Activated CD4-positive, alpha-beta memory T cell treated with anti-CD3 and anti-CD28 coated beads, Interleukin-2, amount 10 ng/mL, durations not matched to agents 7 days and 5 days (primary cell): ENCODE results near the gene SNAI1. TPM values are rescaled to one million over a fixed set of nuclear protein-coding genes. Genes with fewer than 3 reads are reported as not detected.
"Not testable (repeated sequence)": the region's sequence is repeated elsewhere in the genome, so short reads cannot be mapped to it uniquely, and the experiment has no call there.

ENCODE experiments used
- CTCF ChIA-PET: fragments of 350-600 bp; sonication (Branson Sonifier 250); formaldehyde crosslinking; loops from one replicate; lab custom pipeline; 2021; ENCODE audit warnings: antibody characterized with exemption, inconsistent platforms; lab: Charles Lee
- POLR2A ChIA-PET: fragments of 350-600 bp; sonication (Branson Sonifier 250); formaldehyde crosslinking; loops from one replicate; lab custom pipeline; 2021; ENCODE audit warnings: antibody characterized with exemption; lab: Charles Lee
- DNase-seq: peaks from one replicate; pipeline ENCODE4 v3.0.0-alpha.2; 2020
- H3K27ac Mint-ChIP-seq: one replicate; pipeline ENCODE4 v1.8.0; 2021; ENCODE audit warnings: mild to moderate bottlenecking, mixed read lengths
- H3K27me3 Mint-ChIP-seq: one replicate; pipeline ENCODE4 v1.8.0; 2021; ENCODE audit warnings: mixed read lengths
- H3K36me3 Mint-ChIP-seq: one replicate; pipeline ENCODE4 v1.8.0; 2021; ENCODE audit warnings: low read depth, mixed read lengths
- H3K4me1 Mint-ChIP-seq: one replicate; pipeline ENCODE4 v1.8.0; 2021; ENCODE audit warnings: mixed read lengths
- H3K4me3 Mint-ChIP-seq: one replicate; pipeline ENCODE4 v1.8.0; 2021; ENCODE audit warnings: mild to moderate bottlenecking, mixed read lengths
- H3K9me3 Mint-ChIP-seq: one replicate; pipeline ENCODE4 v1.8.0; 2021; ENCODE audit warnings: mixed read lengths
- total RNA-seq, 2 experiments: library from RNA; stranded (reverse); gene quantifications; one replicate each; pipeline ENCODE4 v1.2.3, GENCODE V29; 2021

Gene SNAI1
- total RNA-seq, 2 experiments from 2014 or later = 0.28 to 0.38 TPM

DNA sequence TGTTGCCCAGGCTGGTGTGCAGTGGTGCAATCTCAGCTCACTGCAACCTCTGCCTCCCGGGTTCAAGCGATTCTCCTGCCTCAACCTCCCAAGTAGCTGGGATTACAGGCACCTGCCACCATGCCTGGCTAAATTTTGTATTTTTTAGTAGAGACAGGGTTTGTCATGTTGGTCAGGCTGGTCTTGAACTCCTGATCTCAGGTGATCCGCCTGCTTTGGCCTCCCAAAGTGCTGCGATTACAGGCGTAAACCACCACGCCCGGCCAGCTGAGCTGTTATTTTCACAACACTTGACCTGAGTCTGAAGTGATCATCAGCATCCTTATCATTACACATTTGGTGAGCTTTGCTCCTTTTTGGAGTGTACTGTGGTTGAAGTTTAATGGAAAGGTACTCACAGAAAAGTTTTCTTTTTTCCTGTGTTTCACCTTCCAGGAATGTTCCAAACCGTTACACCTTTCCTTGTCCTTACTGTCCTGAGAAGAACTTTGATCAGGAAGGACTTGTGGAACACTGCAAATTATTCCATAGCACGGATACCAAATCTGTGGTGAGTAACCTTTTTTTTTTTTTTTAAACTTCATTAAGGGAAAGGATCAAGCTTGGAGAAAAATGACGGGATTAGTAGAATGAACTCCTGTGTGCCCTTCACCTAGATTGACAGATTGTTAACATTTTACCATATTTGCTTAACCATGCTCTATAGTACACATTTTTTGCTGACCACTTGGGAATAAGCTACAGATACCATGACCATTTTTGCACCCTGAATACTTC, 36.9 kb upstream of the SNAI1 start:
- ChIA-PET POLR2A (interaction anchor here (4.1 kb wide), 1 partner anchor 9 kb away, joined by 17 read pairs; the partner anchor contains the start of gene RNF114), CTCF (interaction anchor here (0.6 to 1.6 kb wide), 4 partner anchors 19 to 915 kb away, joined by 3 to 10 read pairs (median 4); no protein-coding TSS in a partner anchor)
- Mint-ChIP-seq H3K4me1 (peaks cover 14% of the 10 kb centered on the region), H3K27ac (no peak overlapping the region), H3K36me3 (peaks cover 69% of the 10 kb centered on the region), H3K4me3 (no peak overlapping the region), H3K27me3 (no peaks in the 10 kb centered on the region), H3K9me3 (no peaks in the 10 kb centered on the region)
- no peak for DNase-seq

GRCh38 chr20:49948178-49948577, 34.6 kb upstream of the SNAI1 start:
- Mint-ChIP-seq H3K4me3 (no peak overlapping the region), H3K4me1 (peaks cover 8% of the 10 kb centered on the region), H3K36me3 (peaks cover 76% of the 10 kb centered on the region), H3K27ac (no peak overlapping the region), H3K27me3 (no peaks in the 10 kb centered on the region), H3K9me3 (no peaks in the 10 kb centered on the region)
- CTCF ChIA-PET = no interaction called here
- POLR2A ChIA-PET = interaction anchor here (4.1 kb wide), 1 partner anchor 12 kb away, joined by 17 read pairs; the partner anchor contains the start of gene RNF114
- no peak for DNase-seq

DNA sequence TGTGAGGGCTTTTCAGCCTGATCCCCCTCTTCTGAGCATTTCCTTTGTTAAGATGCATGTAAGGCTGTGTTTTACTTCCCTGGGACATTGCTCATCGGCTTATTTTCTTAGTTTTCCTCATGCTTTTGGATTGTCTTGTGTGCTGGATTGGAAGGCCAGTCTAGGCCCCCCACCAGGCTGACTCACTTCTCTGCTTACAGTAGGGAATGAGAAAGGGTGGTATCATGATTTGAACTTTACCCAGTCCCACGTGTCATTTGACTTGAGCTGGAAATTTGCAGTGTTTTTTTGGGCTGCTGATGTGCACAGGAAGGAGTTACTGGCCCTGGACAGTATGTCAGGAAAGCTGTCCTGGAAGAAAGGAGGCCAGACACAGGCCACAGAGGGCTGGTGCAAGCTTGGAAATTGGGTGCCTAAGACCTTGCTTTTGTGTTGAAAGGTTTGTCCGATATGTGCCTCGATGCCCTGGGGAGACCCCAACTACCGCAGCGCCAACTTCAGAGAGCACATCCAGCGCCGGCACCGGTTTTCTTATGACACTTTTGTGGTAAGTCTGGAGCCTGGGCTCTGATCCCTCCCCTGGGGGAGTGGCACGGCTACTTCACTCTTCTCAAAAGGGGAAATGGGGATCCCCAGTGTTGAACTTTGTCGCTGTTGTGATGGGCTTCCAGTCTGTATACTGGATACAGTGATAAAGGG, 33.8 kb upstream of the SNAI1 start:
- Mint-ChIP-seq H3K36me3 (peaks cover 75% of the 10 kb centered on the region), H3K27me3 (no peaks in the 10 kb centered on the region), H3K4me3 (no peak overlapping the region), H3K4me1 (peaks cover 8% of the 10 kb centered on the region), H3K9me3 (no peaks in the 10 kb centered on the region), H3K27ac (no peak overlapping the region)
- DNase-seq = no peak
- ChIA-PET CTCF (no interaction called here), POLR2A (no interaction called here)

DNA sequence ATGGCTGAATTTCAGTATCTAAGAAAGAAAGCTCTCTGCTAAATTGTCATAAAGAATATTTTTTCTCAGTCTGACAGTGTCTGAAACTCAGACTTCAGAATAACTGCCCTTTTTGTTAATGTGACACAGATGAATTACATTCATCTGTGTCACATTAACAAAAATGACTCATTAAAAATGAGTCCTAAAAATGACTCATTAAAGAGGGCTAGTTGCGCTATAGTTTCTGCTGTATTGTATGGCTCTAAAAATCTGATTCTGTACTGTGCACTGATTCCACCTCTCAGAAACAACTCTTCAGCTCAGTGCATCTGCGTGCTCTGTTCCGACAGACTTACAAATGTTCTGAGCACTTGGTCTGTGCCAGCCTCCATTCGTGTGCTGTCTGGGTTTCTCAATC, 31.6 kb upstream of the SNAI1 start:
- Mint-ChIP-seq H3K36me3 (peaks cover 70% of the 10 kb centered on the region), H3K4me3 (no peak overlapping the region), H3K4me1 (peaks cover 5% of the 10 kb centered on the region), H3K27ac (no peak overlapping the region), H3K27me3 (no peaks in the 10 kb centered on the region), H3K9me3 (no peaks in the 10 kb centered on the region)
- ChIA-PET POLR2A (interaction anchor here (1.7 kb wide), 1 partner anchor 14 kb away, joined by 4 read pairs; no protein-coding TSS in a partner anchor), CTCF (interaction anchor here (1.2 kb wide), 1 partner anchor 9 kb away, joined by 3 read pairs; no protein-coding TSS in a partner anchor)
- DNase-seq = no peak

- Mint-ChIP-seq H3K27me3 (no peaks in the 10 kb centered on the region), H3K36me3 (peaks cover 58% of the 10 kb centered on the region), H3K9me3 (no peaks in the 10 kb centered on the region), H3K4me3 (no peak overlapping the region), H3K27ac (no peak overlapping the region), H3K4me1 (peaks cover 3% of the 10 kb centered on the region)
- POLR2A ChIA-PET = no interaction called here
- CTCF ChIA-PET = interaction anchor here (1.6 kb wide), 1 partner anchor 9 kb away, joined by 4 read pairs; no protein-coding TSS in a partner anchor
- no peak for DNase-seq
Measured at GRCh38 chr20:49955167-49955566, 27.6 kb upstream of the SNAI1 start.

DNA sequence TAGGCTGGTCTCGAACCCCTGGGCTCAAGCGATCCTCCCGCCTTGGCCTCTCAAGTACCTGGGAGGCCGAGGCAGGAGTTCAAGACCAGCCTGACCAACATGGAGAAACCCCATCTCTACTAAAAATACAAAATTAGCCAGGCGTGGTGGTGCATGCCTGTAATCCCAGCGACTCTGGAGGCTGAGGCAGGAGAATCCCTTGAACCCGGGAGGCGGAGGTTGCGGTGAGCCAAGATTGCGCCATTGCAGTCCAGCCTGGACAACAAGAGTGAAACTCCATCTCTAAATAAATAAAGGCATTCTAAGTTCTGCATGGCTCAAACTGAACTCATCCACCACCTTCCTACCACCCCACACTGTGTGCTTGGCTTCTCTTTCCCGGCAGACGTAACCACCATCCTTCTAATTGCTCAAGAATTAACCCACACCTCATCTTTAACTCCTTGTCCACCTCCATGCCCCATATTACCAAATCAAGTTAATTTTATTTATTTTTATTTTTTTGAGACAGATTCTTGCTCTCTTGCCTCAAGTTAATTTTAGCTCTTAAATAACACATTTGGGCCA, 26.9 kb upstream of the SNAI1 start:
- H3K9me3 Mint-ChIP-seq, H3K4me3 Mint-ChIP-seq, H3K4me1 Mint-ChIP-seq, H3K27ac Mint-ChIP-seq, DNase-seq, H3K27me3 Mint-ChIP-seq, POLR2A ChIA-PET: not testable (repeated sequence)
- H3K36me3 Mint-ChIP-seq = peaks cover 50% of the 10 kb centered on the region
- CTCF ChIA-PET = interaction anchor here (1.6 kb wide), 1 partner anchor 8 kb away, joined by 4 read pairs; no protein-coding TSS in a partner anchor

GRCh38 chr20:49956689-49957088, 26.1 kb upstream of the SNAI1 start:
- Mint-ChIP-seq H3K27ac (no peak overlapping the region), H3K9me3 (no peaks in the 10 kb centered on the region), H3K4me1 (peaks cover 3% of the 10 kb centered on the region), H3K27me3 (no peaks in the 10 kb centered on the region), H3K36me3 (peaks cover 44% of the 10 kb centered on the region), H3K4me3 (no peak overlapping the region)
- POLR2A ChIA-PET = no interaction called here
- CTCF ChIA-PET = interaction anchor here (1.6 kb wide), 1 partner anchor 8 kb away, joined by 4 read pairs; no protein-coding TSS in a partner anchor
- no peak for DNase-seq

- peaks cover 40% of the 10 kb centered on the region for H3K36me3 Mint-ChIP-seq
- H3K27ac Mint-ChIP-seq, H3K9me3 Mint-ChIP-seq, DNase-seq, POLR2A ChIA-PET, H3K4me1 Mint-ChIP-seq, H3K4me3 Mint-ChIP-seq, H3K27me3 Mint-ChIP-seq: not testable (repeated sequence)
- CTCF ChIA-PET = interaction anchor here (0.6 kb wide), 1 partner anchor 113 kb away, joined by 3 read pairs; no protein-coding TSS in a partner anchor
Measured at GRCh38 chr20:49957089-49957938, 25.5 kb upstream of the SNAI1 start.

- no peak overlapping the region for H3K4me3 Mint-ChIP-seq
- DNase-seq = no peak
- POLR2A ChIA-PET = no interaction called here
- H3K27me3 Mint-ChIP-seq = no peaks in the 10 kb centered on the region
- H3K9me3 Mint-ChIP-seq = no peaks in the 10 kb centered on the region
- peaks cover 3% of the 10 kb centered on the region for H3K4me1 Mint-ChIP-seq
- peaks cover 19% of the 10 kb centered on the region for H3K36me3 Mint-ChIP-seq
- CTCF ChIA-PET = interaction anchor here (0.7 kb wide), 1 partner anchor 590 kb away, joined by 3 read pairs; no protein-coding TSS in a partner anchor
- no peak overlapping the region for H3K27ac Mint-ChIP-seq
Measured at GRCh38 chr20:49961413-49961812, 21.4 kb upstream of the SNAI1 start.

GRCh38 chr20:49964964-49965780, 17.6 kb upstream of the SNAI1 start:
- Mint-ChIP-seq H3K4me1 (no peaks in the 10 kb centered on the region), H3K27me3 (no peaks in the 10 kb centered on the region), H3K36me3 (no peaks in the 10 kb centered on the region), H3K9me3 (no peaks in the 10 kb centered on the region), H3K27ac (no peak overlapping the region), H3K4me3 (no peak overlapping the region)
- ChIA-PET CTCF (interaction anchor here (0.6 to 2.2 kb wide), 10 partner anchors 9 to 419 kb away, joined by 3 to 11 read pairs (median 4); no protein-coding TSS in a partner anchor), POLR2A (interaction anchor here (0.6 kb wide), 1 partner anchor 22 kb away, joined by 3 read pairs; no protein-coding TSS in a partner anchor)
- DNase-seq = peak; percentile 39

DNA sequence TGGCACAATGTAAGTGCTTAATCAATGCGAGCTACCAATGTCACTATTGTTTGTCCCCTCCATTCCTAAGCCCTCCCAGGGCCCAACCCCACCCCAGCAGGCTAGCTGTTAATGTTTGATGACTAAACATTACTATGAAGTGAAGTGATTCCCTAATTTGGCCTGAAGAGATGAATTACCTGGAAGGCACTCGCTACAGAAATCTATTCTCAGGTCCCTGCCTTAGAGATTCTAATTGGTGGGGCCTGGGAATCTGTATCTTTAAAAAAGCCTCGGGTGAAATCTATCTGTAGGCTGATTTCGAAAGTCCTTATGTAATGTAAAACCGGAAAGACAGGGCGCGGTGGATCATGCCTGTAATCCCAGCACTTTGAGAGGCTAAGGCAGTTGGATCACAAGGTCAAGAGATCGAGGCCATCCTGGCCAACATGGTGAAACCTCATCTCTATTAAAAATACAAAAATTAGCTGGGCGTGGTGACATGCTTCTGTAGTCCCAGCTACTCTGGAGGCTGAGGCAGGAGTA, 16.9 kb upstream of the SNAI1 start:
- Mint-ChIP-seq H3K36me3 (no peaks in the 10 kb centered on the region), H3K4me3 (no peak overlapping the region), H3K9me3 (no peaks in the 10 kb centered on the region), H3K27ac (no peak overlapping the region), H3K27me3 (no peaks in the 10 kb centered on the region), H3K4me1 (no peaks in the 10 kb centered on the region)
- DNase-seq = no peak
- POLR2A ChIA-PET = interaction anchor here (0.6 kb wide), 1 partner anchor 22 kb away, joined by 3 read pairs; no protein-coding TSS in a partner anchor
- CTCF ChIA-PET = interaction anchor here (0.6 to 2.2 kb wide), 8 partner anchors 13 to 418 kb away, joined by 3 to 11 read pairs (median 5); no protein-coding TSS in a partner anchor
